ENCODE data around the gene CYB561. TPM values are rescaled to one million over a fixed set of nuclear protein-coding genes. Genes with fewer than 3 reads are reported as not detected.

CYB561 gene
- total RNA-seq, result 28.0 TPM

- DNase-seq (ENCODE audit: low read depth in 2 of 3, low spot score in 2 of 3), result peak; percentile 59 to 76 (median 61)
Observed at GRCh38 chr17:63445954-63446752, at the start of gene CYB561. Gene CYB561, minus strand, starts transcription at chr17:63446306. Its CDS starts 8,759 bp downstream, at chr17:63437547.

GRCh38 chr17:63495491-63495890, 49.4 kb upstream of the CYB561 start:
- DNase-seq (ENCODE audit: low read depth in 2 of 3, low spot score in 2 of 3), result no peak

- no peak for DNase-seq (ENCODE audit: low read depth in 2 of 3, low spot score in 2 of 3)
Observed at GRCh38 chr17:63494300-63494928, 48.3 kb upstream of the CYB561 start.

GRCh38 chr17:63493411-63493810, 47.3 kb upstream of the CYB561 start:
- DNase-seq (ENCODE audit: low read depth in 2 of 3, low spot score in 2 of 3), result no peak

GRCh38 chr17:63492940-63493339, 46.8 kb upstream of the CYB561 start:
- no peak for DNase-seq (ENCODE audit: low read depth in 2 of 3, low spot score in 2 of 3)

- no peak for DNase-seq (ENCODE audit: low read depth in 2 of 3, low spot score in 2 of 3)
Observed at GRCh38 chr17:63491977-63492618, 46.0 kb upstream of the CYB561 start.

GRCh38 chr17:63491413-63491812, 45.3 kb upstream of the CYB561 start:
- no peak for DNase-seq (ENCODE audit: low read depth in 2 of 3, low spot score in 2 of 3)

- DNase-seq (ENCODE audit: low read depth in 2 of 3, low spot score in 2 of 3), result no peak
Observed at GRCh38 chr17:63490858-63491400, 44.8 kb upstream of the CYB561 start.

GRCh38 chr17:63490329-63490728, 44.2 kb upstream of the CYB561 start:
- DNase-seq (ENCODE audit: low read depth in 2 of 3, low spot score in 2 of 3), result no peak

GRCh38 chr17:63489291-63489690, 43.2 kb upstream of the CYB561 start:
- no peak for DNase-seq (ENCODE audit: low read depth in 2 of 3, low spot score in 2 of 3)

- no peak for DNase-seq (ENCODE audit: low read depth in 2 of 3, low spot score in 2 of 3)
Observed at GRCh38 chr17:63488851-63489250, 42.7 kb upstream of the CYB561 start.

- DNase-seq (ENCODE audit: low read depth in 2 of 3, low spot score in 2 of 3), result no peak
Observed at GRCh38 chr17:63487014-63487339, 40.9 kb upstream of the CYB561 start.

- DNase-seq (ENCODE audit: low read depth in 2 of 3, low spot score in 2 of 3), result no peak
Observed at GRCh38 chr17:63486317-63487013, 40.4 kb upstream of the CYB561 start.

- DNase-seq (ENCODE audit: low read depth in 2 of 3, low spot score in 2 of 3), result no peak
Observed at GRCh38 chr17:63483655-63484575, 37.8 kb upstream of the CYB561 start.

GRCh38 chr17:63483038-63483437, 36.9 kb upstream of the CYB561 start:
- no peak for DNase-seq (ENCODE audit: low read depth in 2 of 3, low spot score in 2 of 3)

GRCh38 chr17:63482509-63482908, 36.4 kb upstream of the CYB561 start:
- no peak for DNase-seq (ENCODE audit: low read depth in 2 of 3, low spot score in 2 of 3)

GRCh38 chr17:63481488-63481870, 35.4 kb upstream of the CYB561 start:
- DNase-seq (ENCODE audit: low read depth in 2 of 3, low spot score in 2 of 3), result no peak

GRCh38 chr17:63480826-63481487, 34.9 kb upstream of the CYB561 start:
- DNase-seq (ENCODE audit: low read depth in 2 of 3, low spot score in 2 of 3), result no peak

- no peak for DNase-seq (ENCODE audit: low read depth in 2 of 3, low spot score in 2 of 3)
Observed at GRCh38 chr17:63480192-63480784, 34.2 kb upstream of the CYB561 start.

All from hematopoietic multipotent progenitor cell (in vitro differentiated cells).